HL-60/S4 treated with retinoic acid at 250 ng/mL for 4 days and 3 days (cell line): ENCODE data around the gene GRIK4.

Source experiments
- in situ Hi-C: fragments of 300-500 bp; cut with MboI; formaldehyde crosslinking; loops from 2 replicates; pipeline ENCODE4 v1.7.0; 2022; ENCODE audit warnings: low sequenced_read_pairs

GRIK4 gene

GRCh38 chr11:120859552-120860295 lies 348.2 kb downstream of the GRIK4 start:
- in situ Hi-C loops = no loop called here

GRCh38 chr11:120863359-120863758 lies 351.8 kb downstream of the GRIK4 start:
- in situ Hi-C loops = no loop called here

GRCh38 chr11:120867024-120867423 lies 355.5 kb downstream of the GRIK4 start:
- in situ Hi-C loops = no loop called here

GRCh38 chr11:120867531-120867930 lies 356.0 kb downstream of the GRIK4 start:
- in situ Hi-C loops = no loop called here

GRCh38 chr11:120867988-120868387 lies 356.4 kb downstream of the GRIK4 start:
- in situ Hi-C loops = no loop called here

- in situ Hi-C loops = no loop called here
Observed at GRCh38 chr11:120869097-120869496, 357.5 kb downstream of the GRIK4 start.

GRCh38 chr11:120869516-120870011 lies 358.0 kb downstream of the GRIK4 start:
- in situ Hi-C loops = no loop called here

- in situ Hi-C loops = no loop called here
Observed at GRCh38 chr11:120871194-120871593, 359.6 kb downstream of the GRIK4 start.

GRCh38 chr11:120871924-120872323 lies 360.4 kb downstream of the GRIK4 start:
- in situ Hi-C loops = no loop called here

- in situ Hi-C loops = no loop called here
Observed at GRCh38 chr11:120873966-120874735, 362.6 kb downstream of the GRIK4 start.

- in situ Hi-C loops = no loop called here
Observed at GRCh38 chr11:120875986-120876385, 364.4 kb downstream of the GRIK4 start.

GRCh38 chr11:120877746-120878365 lies 366.3 kb downstream of the GRIK4 start:
- in situ Hi-C loops = no loop called here

- in situ Hi-C loops = no loop called here
Observed at GRCh38 chr11:120878781-120879180, 367.2 kb downstream of the GRIK4 start.

GRCh38 chr11:120880498-120881175 lies 369.1 kb downstream of the GRIK4 start:
- in situ Hi-C loops = no loop called here

GRCh38 chr11:120881596-120881995 lies 370.0 kb downstream of the GRIK4 start:
- in situ Hi-C loops = no loop called here

GRCh38 chr11:120882175-120882574 lies 370.6 kb downstream of the GRIK4 start:
- in situ Hi-C loops = no loop called here

GRCh38 chr11:120883404-120884080 lies 372.0 kb downstream of the GRIK4 start:
- in situ Hi-C loops = no loop called here

GRCh38 chr11:120884154-120885020 lies 372.8 kb downstream of the GRIK4 start:
- in situ Hi-C loops = no loop called here

- in situ Hi-C loops = no loop called here
Observed at GRCh38 chr11:120890609-120891320, 379.2 kb downstream of the GRIK4 start.
